ENCODE results near the gene SNTB2.

SNTB2 gene

DNA sequence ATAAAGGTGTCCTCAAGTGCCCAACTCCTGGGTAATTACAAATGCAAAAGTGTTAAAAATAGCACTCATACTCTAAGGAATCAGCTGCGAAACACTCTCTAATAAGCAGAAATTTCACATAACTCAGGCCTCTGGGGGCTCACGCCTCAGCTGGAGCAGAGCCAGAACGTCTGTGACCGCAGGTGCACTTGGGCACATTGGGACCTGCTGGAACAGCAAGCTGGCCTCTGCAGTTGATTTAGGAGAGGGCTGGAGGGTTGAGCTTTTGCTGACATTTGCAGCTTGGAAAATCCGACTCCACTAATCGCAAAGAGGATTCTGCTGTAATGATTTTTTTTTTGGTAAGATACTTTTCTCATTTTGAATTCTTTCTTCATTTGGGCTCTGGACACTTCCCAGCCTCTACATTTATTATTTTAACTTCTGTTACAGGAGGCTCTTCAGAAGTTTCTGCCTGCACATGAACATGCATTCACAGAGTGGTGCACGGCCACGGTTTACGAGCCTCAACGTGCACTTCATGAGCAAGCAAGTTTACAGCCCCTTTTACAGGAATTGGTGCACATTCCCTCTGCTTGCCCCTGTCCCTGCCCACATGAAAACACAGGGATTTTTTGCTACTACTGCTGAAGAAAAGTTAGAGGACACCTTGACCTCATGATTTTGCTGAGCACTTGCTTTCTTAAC is 4.1 kb upstream of the SNTB2 start:
- DNase-seq, result no peak

DNA sequence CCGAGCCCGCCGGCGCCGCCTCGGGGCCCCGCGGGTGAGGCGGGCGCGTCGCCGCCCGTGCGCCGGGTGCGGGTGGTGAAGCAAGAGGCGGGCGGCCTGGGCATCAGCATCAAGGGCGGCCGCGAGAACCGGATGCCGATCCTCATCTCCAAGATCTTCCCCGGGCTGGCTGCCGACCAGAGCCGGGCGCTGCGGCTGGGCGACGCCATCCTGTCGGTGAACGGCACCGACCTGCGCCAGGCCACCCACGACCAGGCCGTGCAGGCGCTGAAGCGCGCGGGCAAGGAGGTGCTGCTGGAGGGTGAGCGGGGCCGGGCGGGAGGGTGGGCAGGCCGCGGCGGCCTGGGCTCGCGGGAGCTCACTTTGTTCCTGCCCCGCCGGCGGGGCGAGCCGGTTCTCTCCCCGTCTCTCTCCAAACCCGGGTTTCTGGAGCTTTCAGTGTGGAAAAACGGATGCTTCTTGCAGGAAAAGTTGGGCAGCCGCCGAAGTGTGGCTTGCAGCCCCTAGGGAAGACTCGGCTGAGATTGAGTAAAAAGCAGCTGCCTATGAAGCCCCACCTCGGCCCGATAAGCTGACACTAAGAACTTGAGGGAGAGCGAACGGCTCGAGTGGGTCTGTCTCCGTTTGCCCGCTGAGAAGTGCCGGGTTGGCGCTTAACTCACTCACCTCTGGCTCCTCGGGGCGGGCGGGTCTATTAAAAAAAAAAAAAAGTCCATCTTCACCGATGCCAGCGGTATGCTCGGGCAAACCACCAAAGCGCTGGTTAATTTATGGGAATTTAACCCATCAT is 677 bp downstream of the SNTB2 start:
- peak; percentile 14 for DNase-seq

GRCh38 chr16:69188236-69188549 is 1.2 kb downstream of the SNTB2 start:
- no peak for DNase-seq

- DNase-seq, result no peak
These were observed 1.8 kb downstream of the SNTB2 start for GRCh38 chr16:69188716-69189115.

DNA sequence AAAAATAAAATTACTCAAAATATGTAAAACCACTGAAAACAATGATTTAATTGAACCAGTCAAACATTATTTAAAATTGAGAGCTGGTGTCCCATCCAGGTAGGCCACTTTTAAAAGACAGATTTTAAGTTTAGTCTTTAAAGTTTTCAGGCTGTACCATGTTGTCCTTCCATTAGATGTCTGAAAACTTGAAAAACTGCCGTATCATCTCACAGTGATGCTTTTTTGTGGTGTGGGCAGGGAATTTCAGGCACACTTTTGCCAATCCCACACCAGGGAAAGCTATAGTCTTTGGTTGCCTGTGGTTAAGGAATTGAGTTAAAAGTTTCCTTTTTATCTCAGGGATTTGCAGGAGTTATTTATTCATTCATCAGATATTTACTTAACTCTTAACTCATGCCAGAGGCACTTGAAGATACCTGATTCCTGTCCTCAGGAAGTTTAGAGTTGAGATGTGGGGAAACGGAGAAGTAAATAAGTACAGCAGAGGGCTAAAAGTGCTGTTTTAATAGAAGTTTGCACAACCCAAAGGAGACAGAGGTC is 3.2 kb downstream of the SNTB2 start:
- no peak for DNase-seq

- DNase-seq, result no peak
These were observed 3.6 kb downstream of the SNTB2 start for GRCh38 chr16:69190598-69190997.

- DNase-seq, result no peak
These were observed 4.2 kb downstream of the SNTB2 start for GRCh38 chr16:69191136-69191535.

DNA sequence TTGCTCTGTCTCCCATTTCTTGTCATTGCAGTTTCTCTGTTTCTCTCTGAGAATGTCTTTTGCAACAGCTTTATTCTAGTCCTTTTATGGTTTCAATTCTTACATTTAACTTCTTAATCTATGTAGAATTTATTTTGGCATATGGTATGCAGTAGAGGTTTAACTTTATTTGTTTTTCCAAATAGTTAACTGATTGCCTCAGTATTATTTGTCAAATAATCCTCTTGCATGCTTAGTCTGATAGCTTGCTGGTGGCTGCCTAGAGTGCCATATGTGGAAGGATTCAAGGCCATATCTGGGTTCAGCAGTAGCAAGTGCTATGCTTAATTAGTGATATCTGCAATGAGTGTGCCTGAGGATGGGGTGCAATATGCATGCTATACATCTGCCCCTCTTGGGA is 6.9 kb downstream of the SNTB2 start:
- no peak for DNase-seq

- DNase-seq, result no peak
These were observed 7.5 kb downstream of the SNTB2 start for GRCh38 chr16:69194488-69194887.

GRCh38 chr16:69195369-69196029 is 8.5 kb downstream of the SNTB2 start:
- DNase-seq, result no peak

GRCh38 chr16:69197573-69197972 is 10.6 kb downstream of the SNTB2 start:
- no peak for DNase-seq

GRCh38 chr16:69199382-69199781 is 12.4 kb downstream of the SNTB2 start:
- no peak for DNase-seq

- no peak for DNase-seq
These were observed 14.3 kb downstream of the SNTB2 start for GRCh38 chr16:69201291-69201690.

DNA sequence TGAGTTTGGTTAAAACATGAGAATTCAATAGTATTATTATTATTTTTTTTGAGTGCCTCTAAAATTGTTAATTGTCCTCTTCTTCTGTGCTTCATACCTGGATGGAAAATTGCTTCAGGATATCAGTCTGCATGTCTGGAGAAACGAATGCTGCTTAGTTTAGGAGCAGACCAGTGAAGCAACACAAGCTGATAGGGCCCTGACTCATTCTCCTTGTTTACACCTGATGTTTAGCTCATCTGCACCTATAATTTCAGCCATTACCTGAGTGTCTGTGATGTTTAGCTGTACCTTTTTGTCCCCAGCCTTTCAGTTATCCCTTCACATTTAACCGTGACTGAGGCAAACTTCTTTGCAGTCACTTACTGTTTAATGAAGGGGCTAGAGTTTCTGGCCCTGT is 14.8 kb downstream of the SNTB2 start:
- DNase-seq, result no peak

DNA sequence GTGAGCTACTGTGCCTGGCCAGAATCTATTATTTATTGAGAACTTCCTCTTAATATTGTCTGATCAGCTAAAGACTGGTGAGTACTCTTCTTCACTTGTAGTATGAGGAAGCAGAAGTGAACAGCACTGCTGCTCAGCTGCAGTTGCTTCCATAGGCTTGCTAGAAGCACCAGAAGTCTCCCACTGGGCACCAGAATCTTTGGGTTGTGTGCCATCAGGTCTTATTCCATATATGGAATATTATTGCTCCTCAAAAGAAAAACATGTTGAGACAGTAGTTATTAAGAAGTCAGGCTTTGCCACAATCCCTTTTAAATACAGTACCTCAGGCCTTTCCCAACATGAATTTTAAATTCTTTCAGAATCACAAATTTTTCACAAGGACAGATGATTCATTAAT is 17.2 kb downstream of the SNTB2 start:
- DNase-seq, result no peak

DNA sequence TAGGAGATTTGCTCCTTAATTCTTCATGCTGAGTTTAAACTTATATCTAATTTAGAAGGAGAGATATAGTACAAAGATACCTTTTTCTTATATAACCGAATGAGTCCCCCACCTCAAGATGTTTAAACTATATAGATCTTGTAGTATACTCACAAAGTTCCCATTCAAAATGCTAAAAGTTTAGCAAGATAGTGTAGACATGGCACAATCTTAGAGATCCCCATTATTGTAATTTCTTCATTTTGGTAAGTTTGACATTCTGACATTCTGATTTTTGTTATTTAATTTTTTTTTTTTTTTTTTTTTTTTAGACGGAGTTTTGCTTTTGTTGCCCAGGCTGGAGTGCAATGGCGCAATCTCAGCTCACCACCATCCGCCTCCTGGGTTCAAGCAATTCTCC is 22.8 kb downstream of the SNTB2 start:
- no peak for DNase-seq

- no peak for DNase-seq
These were observed 30.5 kb downstream of the SNTB2 start for GRCh38 chr16:69217433-69217832.

DNA sequence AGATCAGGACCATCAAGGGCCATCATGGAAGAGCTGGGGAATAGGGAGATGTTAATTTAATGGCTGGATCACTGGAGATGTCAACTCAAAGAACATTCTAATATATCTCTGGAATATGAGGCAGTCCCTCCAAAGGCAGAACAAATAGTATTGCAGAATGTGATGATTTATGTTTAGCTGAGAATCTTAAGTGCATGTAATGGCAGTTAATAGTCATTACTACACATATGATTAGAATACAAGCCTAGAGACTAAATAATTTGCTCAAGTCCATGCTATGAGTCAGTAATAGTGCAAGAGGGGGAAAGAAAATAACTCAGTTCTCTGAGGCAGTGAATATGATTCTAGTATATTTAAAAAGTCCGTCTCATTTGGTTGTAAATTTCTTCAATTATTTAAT is 32.3 kb downstream of the SNTB2 start:
- DNase-seq, result no peak

DNA sequence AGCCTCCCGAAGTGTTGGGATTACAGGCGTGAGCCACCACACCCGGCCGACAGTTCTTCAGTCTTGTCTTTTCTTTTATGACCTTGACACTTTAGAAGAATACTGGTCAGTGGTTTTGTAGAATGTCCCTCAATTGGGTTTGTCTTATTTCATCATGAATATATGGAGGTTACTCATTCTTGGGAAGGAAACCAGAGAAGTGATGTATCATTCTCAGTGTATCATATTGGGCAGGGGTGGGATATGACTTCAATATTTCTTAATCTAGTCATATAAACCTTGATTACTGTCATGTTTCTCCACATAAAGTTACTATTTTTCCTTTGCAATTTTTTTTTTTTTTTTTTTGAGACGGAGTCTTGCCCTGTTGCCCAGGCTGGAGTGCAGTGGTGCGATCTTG is 36.9 kb downstream of the SNTB2 start:
- DNase-seq, result no peak

- no peak for DNase-seq
These were observed 38.2 kb downstream of the SNTB2 start for GRCh38 chr16:69225121-69225520.

DNA sequence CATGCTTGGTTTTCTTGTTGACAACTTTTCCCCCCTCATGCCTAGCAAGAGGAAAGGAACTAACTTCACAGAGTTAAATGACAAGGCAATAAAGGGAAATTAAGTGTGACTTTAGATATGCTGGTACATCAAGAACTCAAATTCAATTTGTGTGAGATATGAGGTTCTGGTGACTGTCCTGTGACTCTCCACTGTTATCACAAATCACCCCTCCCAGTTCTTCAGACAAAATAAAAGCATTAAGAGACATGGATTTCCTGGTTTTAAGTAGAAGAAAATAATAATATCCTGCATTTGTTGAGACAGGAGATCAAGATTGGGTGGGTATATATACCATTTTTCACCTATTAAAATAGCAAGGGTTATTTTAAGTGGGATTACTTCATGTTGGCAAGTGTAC is 46.2 kb downstream of the SNTB2 start:
- DNase-seq, result no peak

DNA sequence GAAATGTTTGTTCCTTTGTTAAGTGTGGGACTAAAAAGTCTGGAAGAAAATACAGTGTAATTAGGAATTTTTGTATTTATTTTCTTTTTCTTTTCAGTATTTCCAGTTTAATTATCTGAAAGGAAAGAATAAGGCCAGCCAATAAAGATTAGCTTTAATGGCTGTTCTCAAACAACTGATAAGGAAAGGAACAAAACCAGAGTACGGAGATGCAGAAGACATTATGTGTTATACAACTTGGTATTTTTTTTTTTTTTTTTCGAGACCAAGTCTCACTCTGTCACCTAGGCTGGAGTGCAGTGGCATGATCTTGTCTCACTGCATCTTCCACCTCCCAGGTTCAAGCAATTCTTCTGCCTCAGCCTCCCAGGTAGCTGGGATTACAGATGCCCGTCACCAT is 47.5 kb downstream of the SNTB2 start:
- DNase-seq, result no peak

DNA sequence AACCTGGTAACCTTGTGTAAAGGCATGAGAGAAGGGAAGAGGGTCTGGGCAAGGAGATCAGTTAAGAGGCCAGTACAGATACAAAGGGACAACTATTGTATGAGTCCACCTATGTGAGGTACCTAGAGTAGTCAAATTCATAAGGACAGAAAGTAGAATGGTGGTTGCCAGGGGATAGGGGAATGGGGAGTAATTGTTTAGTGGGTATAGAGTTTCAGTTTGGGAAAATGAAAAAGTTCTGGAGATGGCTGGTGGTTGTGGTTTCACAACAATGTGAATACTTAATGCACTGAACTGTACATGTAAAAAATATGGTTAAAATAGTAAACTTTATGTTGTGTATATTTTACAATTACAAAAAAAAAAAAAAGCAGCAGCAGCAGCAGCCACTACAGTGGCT is 49.4 kb downstream of the SNTB2 start:
- no peak for DNase-seq

- DNase-seq, result no peak
These were observed 50.3 kb downstream of the SNTB2 start for GRCh38 chr16:69237296-69237695.

Measured in NK-92 treated with Interleukin-12 subunit alpha and Interleukin-12 subunit beta, amount 100 ng/mL, for 24 hours (cell line).